ENCODE data around the gene ASF1B.

DNA sequence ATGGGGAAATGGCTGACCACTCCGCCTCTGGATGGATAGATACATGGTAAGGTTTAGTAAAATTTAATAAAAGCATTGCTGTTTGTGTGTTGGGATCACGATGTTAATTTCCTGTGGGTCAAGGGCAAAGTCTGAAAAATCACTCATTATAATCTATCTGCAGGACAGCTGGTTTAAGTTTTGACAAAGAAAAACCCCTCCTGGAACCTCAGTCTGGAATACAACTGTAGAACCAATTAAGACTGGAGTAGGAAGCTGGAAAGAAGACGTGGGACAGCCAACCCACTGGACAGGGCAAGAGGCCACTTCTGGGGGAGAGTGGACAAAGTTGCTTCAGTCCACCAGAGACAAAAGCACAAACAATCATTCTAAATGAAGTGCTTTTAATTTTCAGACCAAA, 17.2 kb downstream of the ASF1B start:
- no peak for TF ChIP-seq POLR2AphosphoS5 (IDR thresholded peaks at IDR 0.05)
- TF ChIP-seq, protein P1, sequence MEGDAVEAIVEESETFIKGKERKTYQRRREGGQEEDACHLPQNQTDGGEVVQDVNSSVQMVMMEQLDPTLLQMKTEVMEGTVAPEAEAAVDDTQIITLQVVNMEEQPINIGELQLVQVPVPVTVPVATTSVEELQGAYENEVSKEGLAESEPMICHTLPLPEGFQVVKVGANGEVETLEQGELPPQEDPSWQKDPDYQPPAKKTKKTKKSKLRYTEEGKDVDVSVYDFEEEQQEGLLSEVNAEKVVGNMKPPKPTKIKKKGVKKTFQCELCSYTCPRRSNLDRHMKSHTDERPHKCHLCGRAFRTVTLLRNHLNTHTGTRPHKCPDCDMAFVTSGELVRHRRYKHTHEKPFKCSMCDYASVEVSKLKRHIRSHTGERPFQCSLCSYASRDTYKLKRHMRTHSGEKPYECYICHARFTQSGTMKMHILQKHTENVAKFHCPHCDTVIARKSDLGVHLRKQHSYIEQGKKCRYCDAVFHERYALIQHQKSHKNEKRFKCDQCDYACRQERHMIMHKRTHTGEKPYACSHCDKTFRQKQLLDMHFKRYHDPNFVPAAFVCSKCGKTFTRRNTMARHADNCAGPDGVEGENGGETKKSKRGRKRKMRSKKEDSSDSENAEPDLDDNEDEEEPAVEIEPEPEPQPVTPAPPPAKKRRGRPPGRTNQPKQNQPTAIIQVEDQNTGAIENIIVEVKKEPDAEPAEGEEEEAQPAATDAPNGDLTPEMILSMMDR (IDR thresholded peaks at IDR 0.05): no peak
- no peak for TF ChIP-seq POLR2A (IDR thresholded peaks at IDR 0.05)
- no peak for TF ChIP-seq EP300 (IDR thresholded peaks at IDR 0.05)

Measured in gastroesophageal sphincter (tissue), 3 donors.